Prostate gland (tissue), 2 donors: ENCODE measurements around the gene UBE2L3. TPM values are rescaled to one million over a fixed set of nuclear protein-coding genes. Genes with fewer than 3 reads are reported as not detected.
"Not testable (repeated sequence)": the region's sequence is repeated elsewhere in the genome, so short reads cannot be mapped to it uniquely, and the experiment has no call there.

Experiments used
- DNase-seq: peaks from one replicate; pipeline ENCODE4 v3.0.0-alpha.2; 2019; ENCODE audit warnings: low spot score
- H3K27ac ChIP-seq, 2 donors: fragments of 200-600 bp; sonication (generic); 2 replicates each; pipeline ENCODE4 v1.5.1; 2017 to 2019
- H3K27me3 ChIP-seq: fragments of 200-600 bp; sonication (generic); replicated peaks from 2 replicates; pipeline ENCODE4 v1.5.1; 2019; ENCODE audit not compliant: insufficient read depth
- H3K36me3 ChIP-seq, 2 donors: fragments of 200-600 bp; sonication (generic); 1 replicate in 1 of 2; 2 replicates in 1 of 2; pipeline versions ENCODE4 v1.5.1 to v1.8.1; 2017 to 2019
- H3K4me1 ChIP-seq: fragments of 200-600 bp; sonication (generic); replicated peaks from 2 replicates; pipeline ENCODE4 v1.5.1; 2019
- H3K4me3 ChIP-seq, 2 donors: fragments of 200-600 bp; sonication (generic); 2 replicates each; pipeline ENCODE4 v1.5.1; 2017 to 2019
- H3K9me3 ChIP-seq: fragments of 200-600 bp; sonication (generic); 2 replicates; pipeline ENCODE4 v1.5.1; 2017
- POLR2A ChIP-seq: fragments of 450-650 bp; IDR thresholded peaks from one replicate; pipeline ENCODE4 v1.6.1; 2016; ENCODE audit warnings: antibody characterized with exemption, mild to moderate bottlenecking
- POLR2AphosphoS5 ChIP-seq: sonication (generic); formaldehyde crosslinking; IDR thresholded peaks from one replicate; pipeline ENCODE4 v1.6.1; 2017; ENCODE audit warnings: antibody characterized with exemption
- WGBS: methylation state at CpG from one replicate; pipeline ENCODE4 v1.1.5; 2018; 5-methylcytosine and 5-hydroxymethylcytosine counted together
- intact Hi-C: fragments of 100-400 bp; cut with DNase I; formaldehyde crosslinking; loops from one replicate; pipeline ENCODE4 v1.14.2; 2022
- total RNA-seq, 2 donors: library from RNA; depleted of rRNA; stranded (reverse); fragments of >200 nt; gene quantifications; one replicate each; pipeline ENCODE4 v1.1.0, GENCODE V29; 2016
- TF ChIP-seq, protein P1 (sequence below), 4 experiments: fragments of 200-600 bp in 2 of 4; fragments of 450-650 bp in 2 of 4; sonication (generic) in 2 of 4; IDR thresholded peaks; 1 replicate in 3 of 4; 2 replicates in 1 of 4; pipeline ENCODE4 v1.5.1; 2016 to 2019; ENCODE audit warnings: antibody characterized with exemption in 4 of 4, mild to moderate bottlenecking in 2 of 4, moderate library complexity in 2 of 4

The UBE2L3 gene
- total RNA-seq, 2 donors from 2014 or later = 61.7 to 78.1 TPM

DNA sequence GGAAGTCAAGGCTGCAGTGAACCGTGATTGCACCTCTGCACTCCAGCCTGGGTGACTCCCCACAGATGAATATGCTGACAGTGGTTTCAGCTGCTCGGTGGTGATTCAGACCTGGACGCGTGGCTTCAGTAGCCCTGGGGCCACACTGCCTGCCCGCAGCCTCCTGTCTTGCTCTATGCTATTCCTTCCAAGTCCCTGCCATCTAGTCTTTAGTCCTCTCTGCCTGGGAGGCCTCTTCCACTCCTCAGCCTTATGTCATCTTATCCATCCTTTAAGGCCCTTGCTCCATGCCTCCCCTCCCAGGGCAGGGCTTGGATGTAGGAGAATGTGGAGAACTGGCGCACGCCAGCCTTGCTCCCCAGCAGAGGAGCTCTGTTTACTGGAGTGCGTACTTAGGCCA, 39.3 kb downstream of the UBE2L3 start:
- Histone ChIP-seq H3K27me3 (no peaks in the 10 kb centered on the region), H3K36me3 (peaks cover 0 to 6% of the 10 kb centered on the region in 2 donors), H3K9me3 (no peaks in the 10 kb centered on the region), H3K4me3 (no peak overlapping the region), H3K4me1 (no peaks in the 10 kb centered on the region), H3K27ac (no peak overlapping the region)
- TF ChIP-seq, protein P1, sequence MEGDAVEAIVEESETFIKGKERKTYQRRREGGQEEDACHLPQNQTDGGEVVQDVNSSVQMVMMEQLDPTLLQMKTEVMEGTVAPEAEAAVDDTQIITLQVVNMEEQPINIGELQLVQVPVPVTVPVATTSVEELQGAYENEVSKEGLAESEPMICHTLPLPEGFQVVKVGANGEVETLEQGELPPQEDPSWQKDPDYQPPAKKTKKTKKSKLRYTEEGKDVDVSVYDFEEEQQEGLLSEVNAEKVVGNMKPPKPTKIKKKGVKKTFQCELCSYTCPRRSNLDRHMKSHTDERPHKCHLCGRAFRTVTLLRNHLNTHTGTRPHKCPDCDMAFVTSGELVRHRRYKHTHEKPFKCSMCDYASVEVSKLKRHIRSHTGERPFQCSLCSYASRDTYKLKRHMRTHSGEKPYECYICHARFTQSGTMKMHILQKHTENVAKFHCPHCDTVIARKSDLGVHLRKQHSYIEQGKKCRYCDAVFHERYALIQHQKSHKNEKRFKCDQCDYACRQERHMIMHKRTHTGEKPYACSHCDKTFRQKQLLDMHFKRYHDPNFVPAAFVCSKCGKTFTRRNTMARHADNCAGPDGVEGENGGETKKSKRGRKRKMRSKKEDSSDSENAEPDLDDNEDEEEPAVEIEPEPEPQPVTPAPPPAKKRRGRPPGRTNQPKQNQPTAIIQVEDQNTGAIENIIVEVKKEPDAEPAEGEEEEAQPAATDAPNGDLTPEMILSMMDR (IDR thresholded peaks at IDR 0.05) = no peak
- TF ChIP-seq POLR2AphosphoS5 = no peak
- TF ChIP-seq POLR2A = no peak
- no peak for DNase-seq
- intact Hi-C loops = no loop called here
- 94% methylated on average over 8 of the region's 8 CpGs for WGBS

DNA sequence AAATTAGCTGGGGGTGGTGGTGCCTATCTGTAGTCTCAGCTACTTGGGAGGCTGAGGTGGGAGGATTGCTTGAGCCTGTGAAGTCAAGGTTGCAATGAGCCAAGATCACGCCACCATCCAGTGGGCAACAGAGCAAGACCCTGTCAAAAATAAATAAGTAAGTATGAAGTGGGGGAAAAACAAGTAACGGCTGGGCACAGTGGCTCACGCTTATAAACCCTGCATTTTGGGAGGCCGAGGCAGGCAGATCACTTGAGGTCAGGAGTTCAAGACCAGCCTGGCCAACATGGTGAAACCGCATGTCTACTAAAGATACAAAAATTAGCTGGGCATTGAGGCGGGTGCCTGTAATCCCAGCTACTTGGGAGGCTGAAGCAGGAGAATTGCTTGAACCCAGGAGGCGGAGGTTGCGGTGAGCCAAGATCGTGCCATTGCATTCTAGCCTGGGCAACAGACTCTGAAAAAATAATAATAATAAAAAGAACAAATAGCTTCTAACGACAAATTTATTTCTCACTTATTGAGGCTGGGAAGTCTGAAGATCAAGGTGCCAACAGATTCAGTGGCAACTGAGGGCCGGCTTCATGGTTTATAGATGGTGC, 42.1 kb downstream of the UBE2L3 start:
- H3K4me3 ChIP-seq, H3K27ac ChIP-seq, H3K9me3 ChIP-seq, intact Hi-C loops, H3K27me3 ChIP-seq, H3K4me1 ChIP-seq, DNase-seq, H3K36me3 ChIP-seq: not testable (repeated sequence)
- WGBS = 96% methylated on average over 11 of the region's 11 CpGs

DNA sequence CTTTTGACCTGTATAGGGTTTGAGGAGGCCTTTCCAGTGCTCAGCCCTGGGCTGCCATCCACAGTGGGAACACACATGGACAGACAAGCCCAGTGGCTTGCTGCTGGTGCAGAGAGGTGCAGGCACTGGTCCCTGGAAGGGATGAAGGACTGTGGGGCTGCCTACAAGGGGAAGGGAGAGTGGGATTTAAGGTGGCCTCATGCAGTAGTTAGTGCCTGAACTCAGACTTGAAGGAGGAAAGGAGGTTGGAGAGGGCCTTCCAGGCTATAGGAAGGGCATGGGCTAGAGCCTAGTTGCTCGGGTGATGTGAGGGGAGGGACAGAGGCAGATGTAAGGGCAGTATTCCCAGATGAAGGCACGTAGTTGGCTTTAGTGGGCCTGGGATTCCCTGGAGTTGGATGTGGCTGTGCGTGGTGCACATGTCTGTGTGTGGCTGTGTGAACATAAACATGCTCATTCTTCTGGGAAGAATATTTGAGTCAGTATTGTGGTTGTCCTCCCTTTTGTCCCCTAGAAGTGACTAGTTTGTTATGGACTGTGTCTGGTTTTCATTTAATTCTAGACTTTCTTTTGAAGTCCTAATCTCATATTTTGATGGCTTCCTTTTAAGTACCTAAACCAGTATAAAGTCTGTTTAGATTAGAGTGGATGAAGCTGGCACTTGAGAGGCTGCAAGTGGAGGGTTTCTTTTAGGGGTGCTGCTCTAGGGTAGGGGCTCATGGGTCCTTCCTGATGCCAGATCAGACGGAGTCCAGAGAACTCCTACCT, 43.9 kb downstream of the UBE2L3 start:
- TF ChIP-seq POLR2A = no peak
- no peak for TF ChIP-seq POLR2AphosphoS5
- TF ChIP-seq, protein P1 (IDR thresholded peaks at IDR 0.05) = no peak
- intact Hi-C loops = no loop called here
- Histone ChIP-seq H3K36me3 (peaks cover 0 to 6% of the 10 kb centered on the region in 2 donors), H3K27me3 (no peaks in the 10 kb centered on the region), H3K4me3 (no peak overlapping the region), H3K9me3 (no peaks in the 10 kb centered on the region), H3K27ac (no peak overlapping the region), H3K4me1 (no peaks in the 10 kb centered on the region)
- 75% methylated on average over 4 of the region's 4 CpGs for WGBS
- DNase-seq = no peak

DNA sequence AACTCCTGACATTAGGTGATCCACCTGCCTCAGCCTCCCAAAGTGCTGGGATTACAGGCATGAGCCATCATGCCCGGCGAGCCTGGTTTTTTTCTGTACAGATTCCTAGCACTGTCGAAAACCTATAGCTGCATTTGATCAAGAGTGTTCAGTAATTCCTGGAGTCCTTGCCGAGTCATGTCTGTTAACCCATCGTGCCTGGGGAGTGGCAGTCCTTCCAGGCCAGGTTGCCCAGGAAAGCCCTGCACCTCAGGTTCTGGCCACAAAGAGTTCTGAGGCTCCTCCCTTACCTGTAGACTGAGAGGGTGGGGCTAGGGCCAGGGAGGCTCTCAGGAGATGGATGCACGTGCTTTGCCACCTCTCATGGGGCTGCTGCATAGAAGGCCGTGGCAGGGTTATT, 45.3 kb downstream of the UBE2L3 start:
- Histone ChIP-seq H3K9me3 (no peaks in the 10 kb centered on the region), H3K4me1 (no peaks in the 10 kb centered on the region), H3K36me3 (peaks cover 0 to 6% of the 10 kb centered on the region in 2 donors), H3K27me3 (no peaks in the 10 kb centered on the region), H3K4me3 (no peak overlapping the region), H3K27ac (no peak overlapping the region)
- TF ChIP-seq POLR2A (no peak), POLR2AphosphoS5 (no peak)
- TF ChIP-seq, protein P1 (IDR thresholded peaks at IDR 0.05) = no peak
- intact Hi-C loops = no loop called here
- WGBS = 76% methylated on average over 7 of the region's 7 CpGs
- DNase-seq = no peak

DNA sequence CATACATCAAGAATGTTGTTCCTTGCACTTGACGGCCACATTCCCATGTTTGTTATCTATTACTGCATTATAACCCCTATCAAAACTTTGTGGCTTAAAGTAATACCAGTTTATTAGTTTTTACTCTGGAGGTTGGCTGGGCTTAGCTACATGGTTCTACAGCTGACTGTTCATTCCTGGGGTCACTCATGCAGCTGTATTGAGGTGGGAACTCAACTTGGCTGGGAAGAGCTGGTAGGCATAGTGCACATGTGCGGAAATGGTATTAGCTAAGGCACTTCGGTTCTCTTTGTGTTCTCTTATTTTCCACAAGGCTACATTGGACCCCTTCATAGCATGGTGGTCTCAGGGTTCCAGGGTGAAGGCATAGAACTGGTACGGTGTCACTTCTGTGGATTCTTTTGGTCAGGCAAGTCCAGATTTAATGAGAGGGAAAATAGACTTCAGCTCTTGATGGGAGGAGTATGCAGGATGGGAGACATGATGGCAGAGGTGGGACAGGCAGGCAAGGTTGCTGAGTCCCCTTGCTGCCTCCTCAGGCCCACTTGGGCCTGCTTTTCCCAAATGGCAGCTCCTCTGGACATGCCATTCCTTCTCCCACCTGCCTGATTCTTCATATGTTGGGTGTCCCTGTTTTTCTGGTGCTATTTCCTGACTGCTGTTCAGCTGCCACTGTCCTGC, 46.2 kb downstream of the UBE2L3 start:
- no peak for DNase-seq
- no peaks in the 10 kb centered on the region for H3K27me3 ChIP-seq
- TF ChIP-seq POLR2A (no peak), POLR2AphosphoS5 (no peak)
- TF ChIP-seq, protein P1 (IDR thresholded peaks at IDR 0.05) = no peak
- no peak overlapping the region for H3K4me3 ChIP-seq
- 94% methylated on average over 4 of the region's 4 CpGs for WGBS
- H3K4me1 ChIP-seq = no peaks in the 10 kb centered on the region
- H3K27ac ChIP-seq = no peak overlapping the region
- no peaks in the 10 kb centered on the region for H3K9me3 ChIP-seq
- intact Hi-C loops = no loop called here
- peaks cover 0 to 6% of the 10 kb centered on the region in 2 donors for H3K36me3 ChIP-seq
